MG63 (cell line): ENCODE results near the gene DHX16. TPM values are rescaled to one million over a fixed set of nuclear protein-coding genes. Genes with fewer than 3 reads are reported as not detected.
A peak's percentile ranks its signal among the peaks of the same experiment; 100 is the strongest.
"Not testable (repeated sequence)": the region's sequence is repeated elsewhere in the genome, so short reads cannot be mapped to it uniquely, and the experiment has no call there.

ENCODE experiments used
- DNase-seq: peaks from one replicate; pipeline ENCODE4 v3.0.0-alpha.2; 2020
- H3K27me3 ChIP-seq: fragments of 250-450 bp; sonication (Bioruptor Pico); 2 replicates; pipeline ENCODE4 v1.5.1; 2020; ENCODE audit warnings: mild to moderate bottlenecking, moderate library complexity
- H3K36me3 ChIP-seq: fragments of 250-450 bp; sonication (Bioruptor Pico); 2 replicates; pipeline ENCODE4 v1.5.1; 2020; ENCODE audit warnings: mild to moderate bottlenecking, moderate library complexity
- H3K4me3 ChIP-seq: fragments of 250-450 bp; sonication (Bioruptor Pico); 2 replicates; pipeline ENCODE4 v1.5.1; 2020; ENCODE audit warnings: mild to moderate bottlenecking, moderate library complexity
- H3K9me3 ChIP-seq: fragments of 250-450 bp; sonication (Bioruptor Pico); 2 replicates; pipeline ENCODE4 v1.5.1; 2020; ENCODE audit warnings: mild to moderate bottlenecking, moderate library complexity
- total RNA-seq: library from RNA; depleted of rRNA; stranded (reverse); fragments of >200 nt; shearing (Covaris generic); gene quantifications from 2 replicates; pipeline ENCODE4 v1.2.3, GENCODE V29; 2014; ENCODE audit warnings: low replicate concordance; rRNA removed

Gene DHX16
- total RNA-seq, result 16.6 and 24.2 TPM in 2 replicates

DNA sequence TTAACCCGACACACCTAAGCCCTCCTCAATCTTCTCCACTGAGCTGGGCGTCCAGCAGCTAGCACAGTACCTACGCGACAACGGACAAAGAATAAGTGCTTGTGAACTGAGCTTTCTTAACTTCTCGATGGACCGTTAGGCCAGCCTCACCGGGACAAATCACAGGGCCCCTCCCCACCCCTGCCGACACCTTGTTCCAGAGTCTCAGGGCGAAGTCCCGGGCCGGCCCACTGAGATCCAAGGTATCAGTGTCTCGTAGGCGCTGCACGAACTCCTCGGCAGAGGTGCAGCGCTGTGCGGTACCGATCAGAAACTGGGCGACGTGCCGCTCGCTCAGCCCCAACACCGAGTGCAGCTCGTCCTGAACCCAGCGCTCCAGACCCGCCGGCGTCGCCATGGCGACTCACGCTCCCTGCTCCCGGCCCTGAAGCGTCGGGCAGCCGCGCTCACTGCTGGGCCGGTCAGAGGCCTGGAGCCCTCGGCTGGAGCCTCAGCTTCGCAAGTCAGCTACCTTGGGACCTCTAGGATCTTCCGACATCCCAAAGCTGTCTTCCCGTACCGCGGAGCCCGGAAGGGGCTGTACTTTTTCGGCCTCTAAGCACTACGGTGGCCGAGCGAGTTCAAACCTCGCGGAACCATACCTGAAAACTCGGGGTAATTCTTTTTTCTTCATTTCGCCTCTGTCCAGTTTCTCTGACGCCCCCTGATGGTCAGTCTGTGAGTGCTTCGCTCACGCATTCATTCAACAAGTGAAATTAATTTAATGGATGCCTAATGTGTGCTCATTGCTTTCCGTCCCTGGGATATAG is at the start of gene DHX16:
TSS of gene DHX16 (minus strand) at position 562 of the 809 bp plus-strand sequence. CDS start at position 397, 165 bp downstream.
- Histone ChIP-seq H3K36me3 (peaks cover 18% of the 10 kb centered on the region), H3K9me3 (no peaks in the 10 kb centered on the region), H3K4me3 (peak within 1 kb of the TSS; percentile 91), H3K27me3 (no peaks in the 10 kb centered on the region)
- DNase-seq, result peak; percentile 94

DNA sequence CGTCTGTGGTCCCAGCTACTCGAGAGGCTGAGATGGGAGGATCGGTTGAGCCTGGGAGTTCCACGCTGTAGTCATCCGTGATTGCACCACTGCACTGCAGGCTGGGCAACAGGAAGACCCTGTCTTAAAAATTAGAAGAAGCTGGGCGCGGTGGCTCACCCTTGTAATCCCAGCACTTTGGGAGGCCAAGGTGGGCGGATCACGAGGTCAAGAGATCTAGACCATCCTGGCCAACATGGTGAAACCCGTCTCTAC is 49.1 kb upstream of the DHX16 start:
- H3K9me3 ChIP-seq, DNase-seq, H3K27me3 ChIP-seq: not testable (repeated sequence)
- Histone ChIP-seq H3K4me3 (peak overlapping the region; percentile 97), H3K36me3 (peaks cover 53% of the 10 kb centered on the region)

DNA sequence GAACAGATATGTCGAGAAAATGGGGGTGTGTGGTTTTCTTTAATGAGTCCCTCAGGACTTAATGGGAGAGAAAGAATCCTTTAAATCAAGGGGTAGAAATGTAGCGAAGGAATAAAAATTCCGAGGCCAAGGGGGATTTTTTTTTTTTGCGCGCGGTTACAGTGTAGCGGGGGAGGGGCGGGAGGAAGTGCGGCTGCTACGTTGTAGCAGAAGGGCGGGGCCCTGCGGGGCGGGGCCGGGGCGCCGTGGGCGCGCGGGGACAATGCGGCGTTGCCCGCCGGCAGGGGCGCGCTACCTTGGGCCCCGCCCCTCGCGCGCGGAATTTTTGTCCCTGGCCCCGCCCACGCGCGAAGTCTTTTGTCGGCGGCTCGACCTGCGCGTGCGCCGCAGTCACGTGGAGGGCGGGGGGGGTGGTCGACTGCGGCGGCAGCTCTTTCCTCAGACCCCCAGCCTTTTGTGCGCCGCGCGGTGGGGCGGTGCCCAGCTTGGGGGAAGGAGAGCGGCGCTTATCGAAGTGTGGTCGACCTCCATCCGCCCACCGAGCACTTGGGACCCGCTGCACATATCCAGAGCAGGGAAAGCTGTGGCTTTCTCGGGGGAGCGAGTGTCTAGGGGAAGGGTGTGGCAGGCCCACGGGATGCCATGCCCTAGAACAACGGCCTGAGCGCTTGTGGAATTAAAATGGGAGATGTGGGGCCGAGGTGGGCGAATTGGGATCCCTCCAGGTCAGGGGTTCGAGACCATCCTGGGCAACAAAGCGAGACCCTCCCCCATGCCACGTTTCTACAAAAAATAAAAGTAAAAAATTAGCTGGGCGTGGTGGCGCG is 48.6 kb upstream of the DHX16 start:
- peak; percentile 83 for DNase-seq
- Histone ChIP-seq H3K36me3 (peaks cover 53% of the 10 kb centered on the region), H3K4me3 (peak overlapping the region; percentile 97), H3K9me3 (no peaks in the 10 kb centered on the region), H3K27me3 (no peaks in the 10 kb centered on the region)

DNA sequence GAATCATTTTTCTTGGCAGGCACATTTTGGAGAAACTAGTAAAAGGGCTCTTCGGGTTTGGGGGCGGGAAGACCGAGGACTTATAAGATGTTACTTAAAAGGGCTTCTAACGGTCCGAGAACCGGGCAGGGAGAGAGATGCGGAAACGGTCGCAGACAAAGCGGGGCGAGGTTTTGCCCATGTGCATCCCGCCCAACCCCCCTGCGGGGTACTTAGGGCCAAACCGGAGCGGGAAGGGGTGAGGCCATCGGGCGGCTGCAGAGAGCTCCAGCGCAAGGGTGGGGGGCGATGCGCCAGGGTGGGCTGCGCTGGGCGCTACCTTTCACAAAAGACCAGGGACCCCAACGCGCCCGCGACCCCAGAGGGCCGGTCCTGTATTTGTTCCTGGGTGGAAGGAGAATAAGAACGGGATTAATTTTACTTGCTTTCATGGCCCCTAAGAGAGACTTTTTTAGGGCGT is 48.0 kb upstream of the DHX16 start:
- H3K9me3 ChIP-seq, result no peaks in the 10 kb centered on the region
- peak; percentile 61 for DNase-seq
- H3K36me3 ChIP-seq, result peaks cover 51% of the 10 kb centered on the region
- H3K4me3 ChIP-seq, result peak overlapping the region; percentile 97
- no peaks in the 10 kb centered on the region for H3K27me3 ChIP-seq

DNA sequence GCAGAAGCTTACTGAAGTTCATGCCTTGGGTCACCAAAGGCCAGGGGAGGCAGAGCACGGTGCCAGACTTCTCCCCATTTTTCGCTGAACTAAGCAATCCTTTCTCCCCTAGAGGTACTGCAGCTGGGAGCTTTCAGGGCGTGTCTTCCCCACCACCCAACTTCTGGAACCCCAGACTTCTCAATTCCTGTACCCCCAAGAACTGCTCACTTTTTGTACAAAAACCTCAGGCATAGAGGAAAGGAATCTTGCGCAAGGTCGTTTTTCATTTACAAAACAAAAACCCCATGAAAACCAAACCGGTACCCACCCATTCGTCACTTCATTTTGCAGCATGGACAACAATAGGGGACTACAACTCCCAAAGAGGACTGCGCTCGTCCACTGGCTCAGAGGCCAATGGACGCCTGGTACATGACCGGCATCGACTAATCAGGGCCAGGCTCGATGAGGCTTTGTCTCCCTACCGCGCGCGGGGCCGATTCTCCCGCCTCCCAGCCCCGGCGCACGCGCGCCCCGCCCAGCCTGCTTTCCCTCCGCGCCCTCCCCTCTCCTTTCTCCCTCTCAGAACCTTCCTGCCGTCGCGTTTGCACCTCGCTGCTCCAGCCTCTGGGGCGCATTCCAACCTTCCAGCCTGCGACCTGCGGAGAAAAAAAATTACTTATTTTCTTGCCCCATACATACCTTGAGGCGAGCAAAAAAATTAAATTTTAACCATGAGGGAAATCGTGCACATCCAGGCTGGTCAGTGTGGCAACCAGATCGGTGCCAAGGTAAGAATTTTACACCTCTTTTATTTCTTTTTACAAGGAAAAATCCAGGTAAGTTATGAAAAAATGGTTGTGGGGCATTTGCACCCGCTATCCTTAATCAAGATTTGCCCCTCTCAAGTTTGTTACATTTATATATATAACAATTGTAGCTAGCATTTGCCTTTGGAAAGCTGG is 47.3 kb upstream of the DHX16 start, which contains the start of gene TUBB:
TSS of gene TUBB (plus strand) at position 562 of the 947 bp plus-strand sequence. CDS start at position 717, 155 bp downstream.
- peaks cover 44% of the 10 kb centered on the region for H3K36me3 ChIP-seq

DNA sequence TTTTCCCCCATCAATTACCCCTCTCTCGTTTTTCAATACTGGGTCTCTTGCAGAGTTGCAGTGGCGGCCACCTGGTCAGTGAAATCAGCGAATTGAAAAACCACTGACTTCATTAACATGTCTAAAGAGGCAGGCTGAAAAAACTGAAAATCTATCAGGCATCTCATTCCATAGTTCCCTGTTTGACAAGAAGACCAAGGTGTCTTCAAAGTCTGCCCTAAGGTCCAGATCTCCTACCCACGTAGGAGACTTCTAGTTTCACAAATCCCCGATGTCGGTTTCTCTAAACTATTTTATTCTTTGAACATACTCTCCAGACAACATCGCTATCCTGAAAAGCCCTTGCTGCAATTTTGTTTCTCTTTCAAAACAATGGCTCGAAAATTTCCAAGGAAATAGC is 46.5 kb upstream of the DHX16 start:
- H3K4me3 ChIP-seq, result peak overlapping the region; percentile 97
- no peak for DNase-seq
- no peaks in the 10 kb centered on the region for H3K27me3 ChIP-seq
- no peaks in the 10 kb centered on the region for H3K9me3 ChIP-seq
- peaks cover 39% of the 10 kb centered on the region for H3K36me3 ChIP-seq

More for the DNA sequence above, 47.3 kb upstream of the DHX16 start, which contains the start of gene TUBB:
- no peaks in the 10 kb centered on the region for H3K9me3 ChIP-seq
- peak; percentile 95 for DNase-seq
- peak within 1 kb of the TSS; percentile 97 for H3K4me3 ChIP-seq
- no peaks in the 10 kb centered on the region for H3K27me3 ChIP-seq

DNA sequence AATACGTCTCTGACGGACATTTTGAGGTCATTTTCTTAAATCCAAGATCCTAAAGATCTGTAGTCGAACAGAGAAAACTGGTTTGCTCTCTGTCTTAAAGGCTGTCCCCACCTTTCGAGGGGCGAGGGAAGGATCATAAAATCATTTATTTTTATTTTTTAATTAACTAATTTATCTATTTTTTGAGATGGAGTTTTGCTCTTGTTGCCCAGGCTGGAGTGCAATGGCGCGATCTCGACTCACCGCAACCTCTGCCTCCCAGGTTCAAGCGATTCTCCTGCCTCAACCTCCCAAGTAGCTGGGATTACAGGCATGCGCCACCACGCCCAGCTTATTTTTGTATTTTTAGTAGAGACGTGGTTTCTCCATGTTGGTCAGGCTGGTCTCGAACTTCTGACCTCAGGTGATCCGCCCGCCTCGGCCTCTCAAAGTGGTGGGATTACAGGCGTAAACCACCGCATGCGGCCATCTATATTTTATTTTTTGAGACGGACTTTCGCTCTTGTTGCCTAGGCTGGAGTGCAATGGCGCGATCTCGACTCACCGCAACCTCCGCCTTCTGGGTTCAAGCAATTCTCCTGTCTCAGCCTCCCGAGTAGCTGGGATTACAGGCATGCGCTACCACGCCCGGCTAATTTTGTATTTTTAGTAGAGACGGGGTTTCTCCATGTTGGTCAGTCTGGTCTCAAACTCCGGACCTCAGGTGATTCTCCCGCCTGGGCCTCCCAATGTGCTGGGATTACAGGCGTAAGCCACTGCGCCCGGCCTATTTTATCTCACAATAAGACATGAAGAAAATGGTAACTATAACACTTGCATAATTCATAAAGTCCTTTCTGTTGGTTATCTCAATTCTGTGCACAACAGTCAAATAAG is 45.3 kb upstream of the DHX16 start:
- Histone ChIP-seq H3K36me3 (peaks cover 26% of the 10 kb centered on the region), H3K4me3 (peak overlapping the region; percentile 44)
- DNase-seq, H3K9me3 ChIP-seq, H3K27me3 ChIP-seq: not testable (repeated sequence)

DNA sequence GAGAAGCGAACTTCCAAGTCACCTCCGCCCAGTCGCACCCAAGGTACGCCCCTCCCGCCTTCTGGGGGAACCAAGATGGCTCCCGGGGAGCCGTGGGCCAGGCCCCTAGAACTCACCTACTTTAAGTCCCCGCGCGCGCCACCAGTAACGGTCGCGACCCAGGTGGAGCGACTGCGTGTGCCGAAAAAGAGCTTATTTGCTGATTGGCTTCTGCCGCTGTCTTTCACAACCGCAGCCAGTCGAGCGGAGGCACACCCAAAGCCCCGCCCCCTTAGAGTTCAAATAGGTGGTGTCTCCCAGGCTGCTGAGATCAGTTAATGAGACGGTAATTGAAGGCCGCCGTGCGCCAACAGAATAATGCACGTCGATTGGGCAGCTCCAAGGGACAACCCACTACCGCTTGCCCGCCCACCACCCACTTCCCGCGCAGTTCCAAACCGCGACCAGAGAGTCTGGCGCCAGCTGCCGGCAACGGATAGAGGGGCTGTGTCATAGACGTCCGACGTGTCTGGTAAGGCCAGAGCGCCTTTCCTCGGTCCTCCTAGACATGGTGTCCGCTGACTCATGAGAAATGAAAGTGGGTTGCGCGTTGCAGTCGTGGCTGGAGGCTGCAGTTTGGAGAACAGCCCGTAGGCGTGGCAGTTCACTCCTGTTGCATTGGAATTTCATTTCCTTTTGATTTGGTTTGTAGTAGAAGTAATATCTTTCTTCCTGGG is 44.5 kb upstream of the DHX16 start, which contains the start of gene MDC1:
TSS of gene MDC1 (minus strand) at position 153 of the 716 bp plus-strand sequence. CDS start 2,106 bp downstream, outside the sequence.
- peaks cover 18% of the 10 kb centered on the region for H3K36me3 ChIP-seq
- no peaks in the 10 kb centered on the region for H3K9me3 ChIP-seq
- peak; percentile 99 for DNase-seq

DNA sequence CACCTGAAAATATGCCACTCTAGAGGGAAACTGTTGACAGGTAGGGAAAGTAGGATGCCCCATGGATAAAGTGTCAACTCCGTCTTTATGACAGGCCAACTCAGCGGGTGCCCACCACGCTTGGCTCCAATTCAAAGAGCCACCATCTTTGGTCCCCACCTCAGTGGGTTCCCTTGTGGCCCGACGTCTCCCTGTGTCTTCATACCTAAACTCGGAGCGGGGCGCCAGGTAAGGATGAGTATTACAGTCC is 44.0 kb upstream of the DHX16 start:
- Histone ChIP-seq H3K27me3 (no peaks in the 10 kb centered on the region), H3K4me3 (peak overlapping the region; percentile 58), H3K9me3 (no peaks in the 10 kb centered on the region), H3K36me3 (peaks cover 14% of the 10 kb centered on the region)
- no peak for DNase-seq

More for the DNA sequence above, 44.5 kb upstream of the DHX16 start, which contains the start of gene MDC1:
- H3K4me3 ChIP-seq, result peak within 1 kb of the TSS; percentile 58
- no peaks in the 10 kb centered on the region for H3K27me3 ChIP-seq

DNA sequence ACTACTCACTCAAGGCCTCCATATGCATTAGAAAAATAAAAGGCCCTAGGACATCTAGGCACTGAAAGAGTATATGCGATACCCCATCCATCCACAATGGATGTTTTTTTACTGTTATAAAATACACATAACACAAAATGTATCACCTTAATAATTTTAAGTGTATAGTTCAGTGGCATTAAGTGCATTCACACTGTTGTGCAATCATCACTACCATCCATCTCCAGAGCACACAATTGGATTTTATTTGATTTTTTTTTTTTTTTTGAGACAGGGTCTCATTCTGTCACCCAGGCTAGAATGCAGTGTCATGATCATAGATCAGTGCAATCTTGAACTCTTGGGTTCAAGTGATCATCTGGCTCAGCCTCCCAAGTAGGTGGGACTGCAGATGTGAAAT is 41.5 kb upstream of the DHX16 start:
- Histone ChIP-seq H3K4me3 (no peak overlapping the region), H3K36me3 (peaks cover 5% of the 10 kb centered on the region), H3K9me3 (no peaks in the 10 kb centered on the region), H3K27me3 (no peaks in the 10 kb centered on the region)
- DNase-seq, result no peak

DNA sequence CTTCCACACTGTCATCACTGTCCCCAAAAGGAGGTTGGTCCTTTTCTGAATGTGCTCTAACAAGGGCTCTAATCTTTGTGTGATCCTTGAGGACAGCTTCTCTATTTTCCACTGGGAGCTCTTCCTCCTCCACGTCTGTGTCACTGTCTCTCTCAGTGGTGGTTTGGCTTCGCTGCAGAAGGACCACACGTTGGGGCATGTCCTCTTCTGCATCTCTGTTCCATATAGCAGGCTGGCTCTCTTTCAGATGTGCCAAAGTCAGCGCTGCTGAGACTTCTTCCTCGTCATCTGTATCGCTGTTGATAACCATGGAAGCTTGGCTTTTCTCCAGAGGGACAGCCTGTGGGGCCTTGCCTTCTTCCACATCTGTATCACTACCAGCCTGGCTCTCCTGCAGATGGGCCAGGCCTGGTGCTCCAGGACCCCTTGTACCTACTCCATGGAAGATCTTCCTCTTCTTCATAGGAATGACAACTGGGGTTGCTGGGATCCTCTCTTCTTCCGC is 39.7 kb upstream of the DHX16 start:
- Histone ChIP-seq H3K27me3 (no peaks in the 10 kb centered on the region), H3K9me3 (no peaks in the 10 kb centered on the region), H3K4me3 (no peak overlapping the region), H3K36me3 (peaks cover 5% of the 10 kb centered on the region)
- no peak for DNase-seq

DNA sequence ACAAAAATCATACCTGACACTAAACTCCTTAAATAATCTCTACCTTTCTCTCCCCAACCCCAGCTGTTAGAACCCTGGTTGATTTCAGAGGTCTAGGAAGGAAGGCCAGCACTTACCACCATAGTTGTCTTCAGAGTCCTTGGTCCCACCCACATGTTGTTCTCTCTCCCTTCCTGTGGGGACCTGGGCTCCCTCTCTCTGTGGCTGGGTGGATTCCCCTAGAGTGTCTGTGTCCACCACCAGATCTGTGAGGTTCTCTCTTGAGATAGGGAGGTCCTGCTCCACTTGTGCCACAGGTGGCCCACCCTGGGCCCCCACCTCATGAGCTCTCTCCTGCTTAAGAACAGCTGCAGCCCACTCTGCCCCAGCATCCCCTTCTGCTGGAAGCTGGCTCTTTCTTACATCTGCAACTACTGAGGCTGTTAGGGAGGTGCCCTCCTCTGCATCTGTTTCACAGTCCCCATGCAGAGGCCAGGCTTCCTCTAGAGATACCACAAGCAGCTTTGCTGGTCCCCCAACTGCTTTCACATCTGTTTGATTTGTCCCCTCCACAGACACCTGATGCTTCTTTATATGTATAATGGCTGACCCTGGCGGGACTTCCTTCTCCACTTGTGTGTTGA is 39.1 kb upstream of the DHX16 start:
- peaks cover 6% of the 10 kb centered on the region for H3K36me3 ChIP-seq
- H3K9me3 ChIP-seq, result no peaks in the 10 kb centered on the region
- H3K4me3 ChIP-seq, result no peak overlapping the region
- DNase-seq, result no peak
- no peaks in the 10 kb centered on the region for H3K27me3 ChIP-seq

DNA sequence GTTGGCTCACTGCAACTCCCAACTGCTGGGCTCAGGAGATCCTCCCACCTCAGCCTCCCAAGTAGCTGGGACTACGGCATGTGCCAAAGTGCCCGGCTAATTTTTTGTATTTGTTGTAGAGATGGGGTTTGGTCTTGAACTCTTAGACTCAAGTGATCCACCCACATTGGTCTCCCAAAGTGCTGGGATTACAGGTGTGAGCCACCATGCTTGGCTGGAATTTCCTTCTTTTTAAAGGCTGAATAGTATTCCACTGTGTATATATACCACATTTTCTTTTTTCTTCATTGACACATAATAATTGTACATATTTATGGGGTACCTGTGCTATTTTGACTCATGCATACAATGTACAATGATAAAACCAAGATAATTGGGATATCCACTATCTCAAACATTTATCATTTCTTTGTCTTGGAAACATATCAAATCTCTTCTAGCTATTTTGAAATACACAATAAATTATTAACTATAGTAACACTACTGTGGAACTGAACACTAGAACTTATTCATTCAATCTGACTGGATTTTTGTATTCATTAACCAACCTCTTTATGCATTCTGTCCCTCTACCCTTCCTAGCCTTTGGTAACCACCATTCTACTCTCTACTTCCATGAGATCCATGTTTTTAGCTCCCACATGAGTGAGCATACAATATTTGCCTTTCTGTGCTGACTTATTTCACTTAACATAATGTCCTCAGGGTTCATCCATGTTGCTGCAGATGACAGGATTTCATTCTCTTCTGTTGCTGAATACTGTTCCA is 36.5 kb upstream of the DHX16 start:
- Histone ChIP-seq H3K36me3 (peaks cover 6% of the 10 kb centered on the region), H3K27me3 (no peaks in the 10 kb centered on the region), H3K9me3 (no peaks in the 10 kb centered on the region), H3K4me3 (no peak overlapping the region)
- no peak for DNase-seq

DNA sequence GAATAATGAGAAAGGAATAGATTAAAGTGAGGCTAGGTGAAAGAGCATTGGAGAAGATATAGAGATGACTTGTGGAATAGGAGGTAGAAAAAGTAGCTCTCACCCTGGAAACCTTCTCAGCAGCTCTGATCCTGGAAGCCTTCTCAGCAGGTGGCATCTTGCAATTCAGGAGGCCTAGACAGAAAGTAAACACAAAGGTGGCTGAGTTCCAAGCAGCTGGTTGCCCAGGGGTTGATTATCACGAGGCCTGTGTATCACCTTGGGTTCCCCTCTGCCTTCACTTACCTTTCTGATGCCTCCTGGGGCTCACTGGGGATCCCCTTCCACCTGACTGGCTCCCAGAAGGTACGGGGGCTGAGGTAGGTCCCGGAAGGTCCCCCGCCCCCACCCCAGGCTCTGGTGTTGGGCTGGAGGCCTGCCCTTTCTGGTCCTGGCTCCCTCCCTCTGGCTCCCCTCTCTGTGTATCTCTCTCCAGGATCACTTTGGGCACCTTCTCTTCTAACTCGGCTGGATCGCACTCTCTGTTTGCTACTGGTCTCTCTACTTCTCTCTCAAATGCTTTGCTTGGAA is 34.6 kb upstream of the DHX16 start:
- H3K9me3 ChIP-seq, result no peaks in the 10 kb centered on the region
- no peak overlapping the region for H3K4me3 ChIP-seq
- no peaks in the 10 kb centered on the region for H3K27me3 ChIP-seq
- peaks cover 6% of the 10 kb centered on the region for H3K36me3 ChIP-seq
- DNase-seq, result no peak
